Stimulated activated CD4-positive, alpha-beta T cell treated with anti-CD3 and anti-CD28 coated beads, TNF-alpha, amount 100 ng/mL, for 24 hours (primary cell): ENCODE data around the gene SDR9C7.
"Not testable (repeated sequence)": the region's sequence is repeated elsewhere in the genome, so short reads cannot be mapped to it uniquely, and the experiment has no call there.

Experiments
- DNase-seq, 3 experiments: peaks; one replicate each; pipeline ENCODE4 v3.0.0-alpha.2; 2020; ENCODE audit warnings: low read depth in 3 of 3

Gene SDR9C7

GRCh38 chr12:56933826-56934625 is at the start of gene SDR9C7:
Gene SDR9C7 (minus strand): TSS chr12:56934408. CDS start chr12:56934261, 147 bp downstream.
- no peak for DNase-seq

- no peak for DNase-seq
Measured at GRCh38 chr12:56983386-56983785, 49.2 kb upstream of the SDR9C7 start.

GRCh38 chr12:56982578-56983236 is 48.5 kb upstream of the SDR9C7 start:
- not testable (repeated sequence) for DNase-seq

- no peak for DNase-seq
Measured at GRCh38 chr12:56980941-56981530, 46.8 kb upstream of the SDR9C7 start.

GRCh38 chr12:56980268-56980667 is 46.1 kb upstream of the SDR9C7 start:
- DNase-seq, result no peak

GRCh38 chr12:56979628-56980027 is 45.4 kb upstream of the SDR9C7 start:
- DNase-seq, result no peak

- no peak for DNase-seq
Measured at GRCh38 chr12:56978397-56979138, 44.4 kb upstream of the SDR9C7 start.

GRCh38 chr12:56977361-56977760 is 43.2 kb upstream of the SDR9C7 start:
- not testable (repeated sequence) for DNase-seq

- DNase-seq, result not testable (repeated sequence)
Measured at GRCh38 chr12:56974224-56974623, 40.0 kb upstream of the SDR9C7 start.

- not testable (repeated sequence) for DNase-seq
Measured at GRCh38 chr12:56968910-56969309, 34.7 kb upstream of the SDR9C7 start.

GRCh38 chr12:56965997-56966642 is 31.9 kb upstream of the SDR9C7 start:
- DNase-seq, result not testable (repeated sequence)

- not testable (repeated sequence) for DNase-seq
Measured at GRCh38 chr12:56965124-56965523, 30.9 kb upstream of the SDR9C7 start.

GRCh38 chr12:56963557-56963956 is 29.3 kb upstream of the SDR9C7 start:
- not testable (repeated sequence) for DNase-seq

GRCh38 chr12:56962247-56962646 is 28.0 kb upstream of the SDR9C7 start:
- not testable (repeated sequence) for DNase-seq

- DNase-seq, result no peak
Measured at GRCh38 chr12:56958422-56958821, 24.2 kb upstream of the SDR9C7 start.

GRCh38 chr12:56957229-56958052 is 23.2 kb upstream of the SDR9C7 start, which contains the start of gene RDH16:
Gene RDH16 (minus strand): TSS chr12:56957608. CDS start chr12:56957462, 146 bp downstream.
- DNase-seq, result no peak

- DNase-seq, result no peak
Measured at GRCh38 chr12:56955631-56956256, 21.5 kb upstream of the SDR9C7 start.

GRCh38 chr12:56954958-56955355 is 20.7 kb upstream of the SDR9C7 start:
- DNase-seq, result no peak

- no peak for DNase-seq
Measured at GRCh38 chr12:56954057-56954957, 20.1 kb upstream of the SDR9C7 start.
